ENCODE results near the gene NUDT1.

The NUDT1 gene

DNA sequence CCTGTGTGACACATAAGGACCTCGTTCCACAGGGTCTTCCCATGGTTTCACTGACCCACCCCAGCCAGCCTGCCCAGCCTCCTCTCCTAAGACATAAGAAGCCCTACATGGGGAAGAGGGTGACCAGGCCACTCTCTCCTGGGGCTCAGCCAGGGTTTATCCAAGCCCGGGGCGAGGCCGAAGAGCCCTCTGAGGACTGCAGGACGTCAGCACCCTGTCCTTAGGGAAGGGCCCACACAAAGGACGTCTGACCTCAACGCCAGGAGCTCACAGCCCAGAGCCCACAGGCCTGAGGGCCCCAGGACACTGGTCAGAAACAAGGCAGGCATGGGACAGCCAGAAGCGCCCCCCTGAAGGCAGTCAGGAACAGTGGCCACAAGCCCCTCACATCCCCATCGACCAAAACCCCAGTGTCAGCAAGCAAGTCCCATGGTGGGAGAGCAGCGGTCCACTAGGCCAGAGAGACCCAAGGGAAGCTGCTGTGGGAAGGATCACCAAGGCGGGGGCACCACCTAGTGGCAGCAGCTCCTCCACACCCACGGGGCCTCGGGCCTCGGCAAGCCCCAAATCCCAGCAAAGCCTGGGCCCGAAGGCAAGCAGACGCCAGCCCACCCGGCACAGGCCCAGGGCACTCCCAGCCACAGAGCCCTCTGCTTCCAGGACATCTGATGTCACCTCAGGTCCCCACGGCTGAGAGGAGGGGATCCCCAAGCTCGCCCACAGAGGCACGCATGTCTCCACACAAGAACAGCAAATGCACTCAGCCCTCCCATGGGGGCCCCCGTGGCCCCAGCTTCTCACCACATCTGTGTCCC, 32.7 kb upstream of the NUDT1 start:
- WGBS (ENCODE audit: extremely low coverage, insufficient coverage, insufficient read length), result no CpG with 5 or more reads among the region's 21 CpGs
- Histone ChIP-seq H3K9me3 (ENCODE audit: insufficient read depth, low read depth, low read length) (no peaks in the 10 kb centered on the region), H4K12ac (ENCODE audit: low read depth, low read length) (no peak overlapping the region)

DNA sequence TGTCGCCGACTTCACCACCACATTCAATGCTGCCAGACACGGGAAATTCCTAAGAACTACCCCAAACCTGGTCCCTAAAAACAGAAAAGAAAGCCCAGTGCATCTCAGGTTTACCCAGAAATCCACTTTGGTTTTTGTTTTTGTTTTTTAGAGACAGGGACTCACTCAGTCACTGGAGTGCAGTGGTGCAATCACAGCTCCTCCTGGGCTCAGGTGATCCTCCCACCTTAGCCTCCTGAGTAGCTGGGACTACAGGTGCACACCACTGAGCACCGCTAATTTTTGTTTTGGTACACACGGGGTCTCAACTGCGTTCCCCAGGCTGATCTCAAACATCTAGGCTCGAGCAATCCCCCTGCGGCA, 32.1 kb upstream of the NUDT1 start:
- no peak overlapping the region for H3K27ac ChIP-seq (ENCODE audit: low read depth, low read length)
- H3K4me2 ChIP-seq (ENCODE audit: low read length), result no peak overlapping the region
- no peak overlapping the region for H3K23ac ChIP-seq (ENCODE audit: low read length)
- peaks cover 54 to 57% of the 10 kb centered on the region in 2 experiments for H3K36me3 ChIP-seq (ENCODE audit: control insufficient read depth in 1 of 2, insufficient read depth in 2 of 2, low read length in 2 of 2)
- no peak overlapping the region for H2AFZ ChIP-seq (ENCODE audit: insufficient read depth, low read length, poor library complexity)
- no peaks in the 10 kb centered on the region for H3K27me3 ChIP-seq (ENCODE audit: insufficient read depth, low read length)
- H4K8ac ChIP-seq (ENCODE audit: low read depth, low read length), result no peak overlapping the region
- H2BK12ac ChIP-seq (ENCODE audit: low read length), result no peak overlapping the region
- H3K9me3 ChIP-seq (ENCODE audit: insufficient read depth, low read depth, low read length), result peaks cover 2% of the 10 kb centered on the region
- no CpG with 5 or more reads among the region's 8 CpGs for WGBS (ENCODE audit: extremely low coverage, insufficient coverage, insufficient read length)
- no peak overlapping the region for H2AK5ac ChIP-seq (ENCODE audit: low read length)
- no peak overlapping the region for H3K4me3 ChIP-seq (ENCODE audit: low read depth, low read length)
- no peak overlapping the region for H2BK5ac ChIP-seq (ENCODE audit: low read depth, low read length, poor library complexity)
- no peak overlapping the region for H3K18ac ChIP-seq (ENCODE audit: low read length)
- no peak overlapping the region for H4K91ac ChIP-seq (ENCODE audit: low read depth, low read length)
- no peak overlapping the region for H3K4ac ChIP-seq (ENCODE audit: low read depth, low read length)
- H3K4me1 ChIP-seq (ENCODE audit: control insufficient read depth in 1 of 2, insufficient read depth in 2 of 2, low read length in 2 of 2), result peaks cover 2 to 6% of the 10 kb centered on the region in 2 experiments
- no peak overlapping the region for H2BK120ac ChIP-seq (ENCODE audit: insufficient read depth, low read length, poor library complexity)
- no peaks in the 10 kb centered on the region for H3K79me1 ChIP-seq (ENCODE audit: low read length)
- H3K9ac ChIP-seq (ENCODE audit: low read length), result no peak overlapping the region
- DNase-seq, result no peak
- H3K79me2 ChIP-seq (ENCODE audit: control insufficient read depth, insufficient read depth, low read length, poor library complexity), result no peaks in the 10 kb centered on the region
- no peak overlapping the region for H4K12ac ChIP-seq (ENCODE audit: low read depth, low read length)
- no peak overlapping the region for H3K14ac ChIP-seq (ENCODE audit: low read length)

More for the DNA sequence above, 32.7 kb upstream of the NUDT1 start:
- Histone ChIP-seq H3K27me3 (ENCODE audit: insufficient read depth, low read length) (no peaks in the 10 kb centered on the region), H3K36me3 (ENCODE audit: control insufficient read depth in 1 of 2, insufficient read depth in 2 of 2, low read length in 2 of 2) (peaks cover 50 to 52% of the 10 kb centered on the region in 2 experiments), H2BK120ac (ENCODE audit: insufficient read depth, low read length, poor library complexity) (no peak overlapping the region), H3K4ac (ENCODE audit: low read depth, low read length) (no peak overlapping the region), H3K9ac (ENCODE audit: low read length) (no peak overlapping the region), H3K14ac (ENCODE audit: low read length) (no peak overlapping the region), H2AK5ac (ENCODE audit: low read length) (no peak overlapping the region), H3K23ac (ENCODE audit: low read length) (no peak overlapping the region), H2BK12ac (ENCODE audit: low read length) (no peak overlapping the region), H3K79me1 (ENCODE audit: low read length) (no peaks in the 10 kb centered on the region), H4K91ac (ENCODE audit: low read depth, low read length) (no peak overlapping the region), H3K18ac (ENCODE audit: low read length) (no peak overlapping the region), H2AFZ (ENCODE audit: insufficient read depth, low read length, poor library complexity) (no peak overlapping the region), H3K4me2 (ENCODE audit: low read length) (no peak overlapping the region), H3K27ac (ENCODE audit: low read depth, low read length) (no peak overlapping the region), H3K4me1 (ENCODE audit: control insufficient read depth in 1 of 2, insufficient read depth in 2 of 2, low read length in 2 of 2) (peaks cover 2 to 10% of the 10 kb centered on the region in 2 experiments), H4K8ac (ENCODE audit: low read depth, low read length) (no peak overlapping the region), H3K79me2 (ENCODE audit: control insufficient read depth, insufficient read depth, low read length, poor library complexity) (no peaks in the 10 kb centered on the region), H2BK5ac (ENCODE audit: low read depth, low read length, poor library complexity) (no peak overlapping the region), H3K4me3 (ENCODE audit: low read depth, low read length) (no peak overlapping the region)
- peak in 1 of 2 donors; percentile 45 for DNase-seq

DNA sequence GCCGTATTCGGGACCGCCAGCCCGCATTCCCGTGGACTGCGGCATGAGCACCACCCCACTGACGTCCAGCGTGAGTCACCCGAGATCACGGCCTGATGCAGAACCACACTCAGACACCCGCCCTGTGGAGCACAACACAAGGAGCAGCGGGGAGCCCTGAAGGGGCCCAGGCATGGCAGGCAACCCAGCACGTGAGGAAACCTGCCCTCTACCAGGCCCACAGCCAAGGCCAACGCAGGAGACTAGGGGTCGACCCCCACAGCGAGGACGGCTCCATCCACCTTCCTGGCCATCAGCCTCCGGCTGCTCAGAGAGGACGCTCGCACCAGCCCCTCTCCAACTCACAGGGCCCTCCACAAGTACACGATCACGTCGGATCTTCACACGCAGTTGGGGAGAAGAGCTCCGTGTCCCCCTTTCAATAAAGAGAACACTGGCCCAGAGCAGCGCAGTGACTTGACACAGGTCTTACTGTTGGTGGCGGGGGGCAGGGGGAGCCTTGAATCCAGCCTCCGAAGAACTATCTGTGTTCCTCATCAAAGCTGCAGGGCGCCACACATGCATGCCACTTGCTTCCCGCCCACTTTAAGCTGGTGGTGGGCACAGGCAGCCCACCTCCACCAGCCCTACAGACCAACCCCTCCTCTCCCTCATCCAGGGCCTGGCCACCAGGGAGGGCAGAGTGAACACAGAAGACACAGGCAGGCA, 31.3 kb upstream of the NUDT1 start:
- H3K4ac ChIP-seq (ENCODE audit: low read depth, low read length), result no peak overlapping the region
- H2AK5ac ChIP-seq (ENCODE audit: low read length), result no peak overlapping the region
- no peak overlapping the region for H3K27ac ChIP-seq (ENCODE audit: low read depth, low read length)
- no peak overlapping the region for H4K8ac ChIP-seq (ENCODE audit: low read depth, low read length)
- DNase-seq, result no peak
- H3K27me3 ChIP-seq (ENCODE audit: insufficient read depth, low read length), result no peaks in the 10 kb centered on the region
- H3K23ac ChIP-seq (ENCODE audit: low read length), result no peak overlapping the region
- no peak overlapping the region for H3K14ac ChIP-seq (ENCODE audit: low read length)
- H3K9ac ChIP-seq (ENCODE audit: low read length), result no peak overlapping the region
- peaks cover 59 to 62% of the 10 kb centered on the region in 2 experiments for H3K36me3 ChIP-seq (ENCODE audit: control insufficient read depth in 1 of 2, insufficient read depth in 2 of 2, low read length in 2 of 2)
- no peaks in the 10 kb centered on the region for H3K79me2 ChIP-seq (ENCODE audit: control insufficient read depth, insufficient read depth, low read length, poor library complexity)
- H3K4me1 ChIP-seq (ENCODE audit: control insufficient read depth in 1 of 2, insufficient read depth in 2 of 2, low read length in 2 of 2), result no peaks in the 10 kb centered on the region
- no peaks in the 10 kb centered on the region for H3K79me1 ChIP-seq (ENCODE audit: low read length)
- no peak overlapping the region for H2BK120ac ChIP-seq (ENCODE audit: insufficient read depth, low read length, poor library complexity)
- H2AFZ ChIP-seq (ENCODE audit: insufficient read depth, low read length, poor library complexity), result no peak overlapping the region
- no peak overlapping the region for H2BK5ac ChIP-seq (ENCODE audit: low read depth, low read length, poor library complexity)
- H4K91ac ChIP-seq (ENCODE audit: low read depth, low read length), result no peak overlapping the region
- no peak overlapping the region for H3K4me3 ChIP-seq (ENCODE audit: low read depth, low read length)
- H3K18ac ChIP-seq (ENCODE audit: low read length), result no peak overlapping the region
- H3K9me3 ChIP-seq (ENCODE audit: insufficient read depth, low read depth, low read length), result peaks cover 4% of the 10 kb centered on the region
- no peak overlapping the region for H3K4me2 ChIP-seq (ENCODE audit: low read length)
- WGBS (ENCODE audit: extremely low coverage, insufficient coverage, insufficient read length), result no CpG with 5 or more reads among the region's 30 CpGs
- H4K12ac ChIP-seq (ENCODE audit: low read depth, low read length), result no peak overlapping the region
- H2BK12ac ChIP-seq (ENCODE audit: low read length), result no peak overlapping the region

DNA sequence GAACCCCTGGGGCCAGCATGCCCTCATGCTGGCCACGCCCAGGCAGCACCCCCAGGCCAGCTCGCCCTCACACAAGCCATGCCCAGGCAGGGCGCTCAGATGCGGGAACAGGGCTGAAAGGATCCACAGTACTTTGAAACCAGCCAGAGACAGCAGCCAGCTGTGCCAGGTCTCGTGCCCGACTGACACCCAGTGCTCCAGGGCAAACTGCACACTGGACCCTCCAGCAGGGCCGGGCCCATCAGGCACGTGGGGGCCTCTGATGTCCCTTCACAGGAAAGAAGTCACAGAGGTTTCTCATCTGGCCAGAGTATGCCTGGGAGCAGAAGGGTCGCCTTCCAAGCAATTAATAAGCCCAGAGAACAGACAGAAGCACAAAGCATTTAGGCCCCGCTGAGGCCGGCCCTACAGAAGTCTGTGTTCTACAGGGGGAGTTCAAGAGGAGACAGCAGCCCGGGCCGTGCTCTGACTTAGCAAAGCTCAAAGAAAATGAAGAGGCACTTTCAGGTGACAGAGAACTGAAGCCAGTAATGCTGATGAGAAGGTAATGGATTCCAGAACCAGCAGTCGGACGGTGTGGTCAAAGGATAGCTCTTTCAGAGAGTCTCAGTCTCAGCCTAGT, 30.7 kb upstream of the NUDT1 start:
- no peak overlapping the region for H3K4me2 ChIP-seq (ENCODE audit: low read length)
- no peak overlapping the region for H3K23ac ChIP-seq (ENCODE audit: low read length)
- no peaks in the 10 kb centered on the region for H3K79me2 ChIP-seq (ENCODE audit: control insufficient read depth, insufficient read depth, low read length, poor library complexity)
- no peak overlapping the region for H3K4me3 ChIP-seq (ENCODE audit: low read depth, low read length)
- peaks cover 66 to 68% of the 10 kb centered on the region in 2 experiments for H3K36me3 ChIP-seq (ENCODE audit: control insufficient read depth in 1 of 2, insufficient read depth in 2 of 2, low read length in 2 of 2)
- no peaks in the 10 kb centered on the region for H3K79me1 ChIP-seq (ENCODE audit: low read length)
- H4K91ac ChIP-seq (ENCODE audit: low read depth, low read length), result no peak overlapping the region
- H3K18ac ChIP-seq (ENCODE audit: low read length), result no peak overlapping the region
- no peaks in the 10 kb centered on the region for H3K4me1 ChIP-seq (ENCODE audit: control insufficient read depth in 1 of 2, insufficient read depth in 2 of 2, low read length in 2 of 2)
- H3K4ac ChIP-seq (ENCODE audit: low read depth, low read length), result no peak overlapping the region
- H2BK12ac ChIP-seq (ENCODE audit: low read length), result no peak overlapping the region
- H3K14ac ChIP-seq (ENCODE audit: low read length), result no peak overlapping the region
- no peak overlapping the region for H2AFZ ChIP-seq (ENCODE audit: insufficient read depth, low read length, poor library complexity)
- H4K12ac ChIP-seq (ENCODE audit: low read depth, low read length), result no peak overlapping the region
- no peak overlapping the region for H3K27ac ChIP-seq (ENCODE audit: low read depth, low read length)
- H3K27me3 ChIP-seq (ENCODE audit: insufficient read depth, low read length), result no peaks in the 10 kb centered on the region
- no peak overlapping the region for H2BK5ac ChIP-seq (ENCODE audit: low read depth, low read length, poor library complexity)
- no peak overlapping the region for H2AK5ac ChIP-seq (ENCODE audit: low read length)
- H3K9ac ChIP-seq (ENCODE audit: low read length), result no peak overlapping the region
- no CpG with 5 or more reads among the region's 15 CpGs for WGBS (ENCODE audit: extremely low coverage, insufficient coverage, insufficient read length)
- no peak for DNase-seq
- no peak overlapping the region for H2BK120ac ChIP-seq (ENCODE audit: insufficient read depth, low read length, poor library complexity)
- peaks cover 4% of the 10 kb centered on the region for H3K9me3 ChIP-seq (ENCODE audit: insufficient read depth, low read depth, low read length)
- no peak overlapping the region for H4K8ac ChIP-seq (ENCODE audit: low read depth, low read length)

Measured in trophoblast cell (in vitro differentiated cells and primary cell).